ENCODE results near the gene STT3B.
"Not testable (repeated sequence)": the region's sequence is repeated elsewhere in the genome, so short reads cannot be mapped to it uniquely, and the experiment has no call there.

Gene STT3B

DNA sequence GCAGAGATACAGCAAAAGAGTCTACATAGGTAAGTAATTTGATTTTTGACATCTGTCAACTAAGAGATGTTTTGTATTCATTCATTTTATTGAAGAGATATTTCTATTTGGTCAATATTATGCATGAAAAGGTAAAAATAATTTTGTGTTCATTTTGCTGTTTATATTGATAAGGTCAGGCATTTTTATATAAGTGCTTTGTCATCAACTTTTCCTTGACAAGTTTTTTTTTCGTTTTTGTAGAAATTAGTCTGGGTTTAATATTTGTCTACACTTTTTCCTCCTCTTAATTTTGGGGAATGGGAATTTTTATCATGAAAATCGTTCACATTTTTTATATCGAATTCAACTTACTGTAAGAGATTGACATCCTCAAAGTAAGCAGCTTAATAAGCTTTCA, 67.7 kb downstream of the STT3B start:
- no peak for DNase-seq (ENCODE audit: low read depth in 2 of 2)

GRCh38 chr3:31605333-31605732, 72.6 kb downstream of the STT3B start:
- not testable (repeated sequence) for DNase-seq (ENCODE audit: low read depth in 2 of 2)

DNA sequence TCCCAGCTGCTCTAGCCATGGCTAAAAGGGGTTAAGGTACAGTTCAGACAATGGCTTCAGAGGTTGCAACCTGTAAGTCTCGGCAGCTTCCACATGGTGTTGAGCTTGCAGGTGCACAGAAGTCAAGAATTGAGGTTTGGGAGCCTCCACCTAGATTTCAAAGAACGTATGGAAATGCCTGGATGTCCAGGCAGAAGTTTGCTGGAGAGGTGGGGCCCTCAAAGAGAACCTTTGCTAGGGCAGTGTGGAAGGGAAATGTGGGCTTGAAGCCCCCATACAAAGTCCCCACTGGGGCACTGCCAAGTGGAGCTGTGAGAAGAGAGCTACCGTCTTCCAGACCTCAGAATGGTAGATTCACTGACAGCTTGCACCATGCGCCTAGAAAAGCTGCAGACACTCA, 73.7 kb downstream of the STT3B start:
- no peak for DNase-seq (ENCODE audit: low read depth in 2 of 2)

DNA sequence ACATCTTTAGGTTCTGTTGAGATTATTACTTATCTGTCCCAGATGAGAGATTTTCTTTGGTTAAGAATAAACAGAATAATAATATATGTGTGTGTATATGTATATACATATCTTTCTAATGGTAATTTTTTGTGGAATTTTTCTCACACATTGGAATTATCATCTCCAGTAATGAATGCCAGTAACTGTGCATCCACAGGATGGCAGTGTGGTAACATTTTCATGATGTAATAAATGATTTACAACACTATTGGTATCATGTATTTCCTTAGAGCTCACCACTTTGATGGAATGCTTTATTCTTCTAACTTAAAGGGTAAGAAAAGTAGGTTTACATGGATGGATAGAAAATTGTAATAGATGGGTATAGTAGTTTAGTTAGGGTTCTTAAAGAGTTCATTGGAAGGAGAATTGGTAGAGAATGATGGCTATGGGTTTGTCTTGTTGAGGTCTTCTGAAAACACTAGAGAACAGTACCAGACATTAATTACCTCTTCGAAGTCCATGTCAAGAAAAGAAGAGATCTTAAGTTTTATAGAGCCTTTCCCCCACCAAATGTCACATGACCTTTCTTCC, 78.1 kb downstream of the STT3B start:
- DNase-seq (ENCODE audit: low read depth in 2 of 2) = no peak

GRCh38 chr3:31613177-31613576, 80.5 kb downstream of the STT3B start:
- DNase-seq (ENCODE audit: low read depth in 2 of 2) = no peak

GRCh38 chr3:31613654-31614053, 80.9 kb downstream of the STT3B start:
- DNase-seq (ENCODE audit: low read depth in 2 of 2) = no peak

DNA sequence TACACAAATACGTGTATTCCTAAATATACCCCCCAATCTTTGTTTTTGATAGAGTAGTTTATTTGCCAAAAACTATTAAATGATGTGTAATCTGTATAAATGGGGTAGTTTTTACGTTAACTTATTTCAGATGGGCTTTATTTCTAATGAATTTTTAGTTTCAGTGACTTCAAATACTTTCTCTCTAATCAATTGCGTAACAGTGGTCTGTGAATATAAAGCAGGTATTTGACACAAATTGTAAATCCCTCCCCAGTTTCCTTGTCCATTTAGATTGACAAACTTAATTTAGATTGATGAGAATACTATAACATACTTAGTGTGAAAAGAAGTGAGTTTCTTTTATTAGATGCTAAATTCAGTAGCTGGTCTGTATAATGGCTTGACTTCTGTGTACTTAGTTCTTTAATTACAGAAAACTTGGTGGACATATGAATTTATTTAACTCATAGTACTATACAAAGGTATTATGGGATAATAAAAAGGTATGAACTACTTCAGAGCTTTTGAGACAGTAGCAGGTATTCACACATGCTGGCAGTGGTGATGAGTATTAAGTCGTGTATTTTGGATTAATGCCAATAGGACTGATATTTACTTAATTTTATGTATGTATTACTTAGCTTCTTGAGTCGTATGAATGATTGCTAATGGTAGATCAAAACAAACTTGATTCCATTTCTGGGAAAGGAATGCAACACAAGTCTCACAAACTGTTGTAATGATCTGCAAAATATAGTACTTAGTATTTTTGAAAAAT, 81.6 kb downstream of the STT3B start:
- no peak for DNase-seq (ENCODE audit: low read depth in 2 of 2)

DNA sequence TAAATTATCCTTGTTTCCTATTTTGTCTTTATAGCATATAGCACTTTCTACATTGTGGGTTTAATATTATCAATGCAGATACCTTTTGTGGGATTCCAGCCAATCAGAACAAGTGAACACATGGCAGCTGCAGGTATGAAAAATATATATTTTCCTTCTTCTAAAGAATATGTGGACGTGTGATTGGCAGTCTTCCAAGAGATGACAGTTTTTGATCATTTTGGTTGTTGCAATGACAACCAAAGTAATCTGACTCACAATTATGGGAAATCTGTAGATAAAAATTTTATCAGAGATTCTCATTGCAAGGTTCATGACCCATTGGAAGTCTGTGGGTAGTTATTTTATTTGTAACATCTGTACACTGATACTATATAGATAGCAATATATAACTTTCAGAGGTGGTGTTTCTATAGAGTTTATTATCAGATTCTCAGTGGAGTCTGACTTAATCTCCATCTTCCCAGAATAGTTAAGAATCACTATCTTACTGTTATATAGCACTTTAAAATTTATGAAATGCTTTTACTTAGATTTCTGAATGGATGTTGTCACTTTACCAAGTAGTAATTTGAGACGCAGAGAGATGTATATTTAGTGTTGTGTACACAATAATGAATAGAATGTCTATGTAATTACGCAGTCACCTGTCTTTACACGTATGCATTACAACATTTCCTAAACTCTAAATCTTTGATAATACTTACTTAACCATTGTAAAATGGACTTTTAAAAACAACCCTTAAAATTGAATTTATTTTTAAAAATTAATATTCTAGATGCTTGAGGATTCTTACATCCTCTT, 82.5 kb downstream of the STT3B start:
- DNase-seq (ENCODE audit: low read depth in 2 of 2) = no peak

GRCh38 chr3:31616711-31617110, 84.0 kb downstream of the STT3B start:
- no peak for DNase-seq (ENCODE audit: low read depth in 2 of 2)

- no peak for DNase-seq (ENCODE audit: low read depth in 2 of 2)
These were observed 87.9 kb downstream of the STT3B start for GRCh38 chr3:31620656-31621055.

DNA sequence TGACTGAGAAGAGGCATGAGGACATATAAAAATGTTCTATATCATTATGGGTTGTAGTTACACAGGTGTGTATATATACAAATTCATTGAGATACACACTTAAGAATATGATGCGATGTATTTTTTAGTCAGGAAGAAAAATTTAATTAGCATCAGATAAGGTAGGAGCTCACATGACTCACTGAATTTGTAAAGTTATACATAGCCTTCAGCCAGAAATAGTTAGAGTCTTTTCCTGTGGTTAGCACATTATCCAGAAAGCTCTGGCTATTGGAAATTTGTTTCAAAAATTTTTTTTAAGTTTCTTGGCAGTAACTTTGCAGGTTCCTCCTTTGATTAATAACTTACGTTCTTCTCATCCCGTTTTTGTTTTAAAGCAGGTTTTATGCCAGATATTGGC, 88.6 kb downstream of the STT3B start:
- DNase-seq (ENCODE audit: low read depth in 2 of 2) = no peak

GRCh38 chr3:31622636-31623288, 90.0 kb downstream of the STT3B start:
- DNase-seq (ENCODE audit: low read depth in 2 of 2) = no peak

DNA sequence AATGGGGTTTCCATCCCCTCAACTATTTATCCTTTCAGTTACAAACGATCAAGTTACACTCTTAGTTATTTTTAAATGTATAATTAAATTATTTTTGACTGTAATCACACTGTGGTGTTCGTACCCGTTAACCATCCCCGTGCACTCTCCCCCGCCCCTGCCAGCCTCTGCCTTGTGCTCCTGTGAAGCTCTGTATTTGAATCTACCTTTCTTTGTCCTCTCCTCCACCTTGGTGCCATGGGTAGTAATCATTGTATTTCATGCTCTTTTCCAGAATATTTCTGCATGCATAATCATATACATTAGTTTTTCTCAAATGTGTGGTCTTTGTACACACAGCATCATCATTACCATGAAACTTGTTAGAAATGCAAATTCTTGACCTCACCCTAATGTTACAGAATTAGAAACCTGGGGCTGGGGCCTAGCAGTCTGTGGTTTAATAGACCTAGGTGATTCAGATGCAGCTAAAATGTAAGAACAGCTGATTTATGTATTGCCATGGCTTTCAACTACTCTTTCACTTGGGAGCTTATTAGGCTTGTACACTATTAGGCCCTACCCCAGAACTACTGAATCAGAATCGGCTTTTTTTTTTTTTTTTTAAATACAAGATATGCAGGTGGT, 91.5 kb downstream of the STT3B start:
- no peak for DNase-seq (ENCODE audit: low read depth in 2 of 2)

DNA sequence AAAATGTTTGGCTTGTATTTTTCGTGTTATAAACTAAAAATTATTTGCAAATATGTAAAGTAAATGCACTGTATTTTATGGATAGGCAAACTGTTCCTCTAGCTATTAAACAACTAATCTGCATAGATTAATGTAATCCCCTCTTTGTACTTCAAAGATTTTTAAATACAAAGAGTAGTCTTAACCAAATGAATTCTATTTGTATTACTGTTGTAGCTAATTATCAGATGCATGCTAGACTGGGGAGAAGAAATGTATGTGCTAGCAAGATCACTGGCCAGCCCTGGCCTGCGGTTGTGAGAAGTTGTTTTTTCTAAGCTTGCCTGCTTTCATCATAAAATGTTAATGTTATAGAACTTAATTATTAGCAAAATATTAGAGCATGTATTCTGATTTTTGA, 92.6 kb downstream of the STT3B start:
- DNase-seq (ENCODE audit: low read depth in 2 of 2) = no peak

- no peak for DNase-seq (ENCODE audit: low read depth in 2 of 2)
These were observed 96.3 kb downstream of the STT3B start for GRCh38 chr3:31629054-31629453.

GRCh38 chr3:31634476-31634875, 101.8 kb downstream of the STT3B start:
- DNase-seq (ENCODE audit: low read depth in 2 of 2) = no peak

DNA sequence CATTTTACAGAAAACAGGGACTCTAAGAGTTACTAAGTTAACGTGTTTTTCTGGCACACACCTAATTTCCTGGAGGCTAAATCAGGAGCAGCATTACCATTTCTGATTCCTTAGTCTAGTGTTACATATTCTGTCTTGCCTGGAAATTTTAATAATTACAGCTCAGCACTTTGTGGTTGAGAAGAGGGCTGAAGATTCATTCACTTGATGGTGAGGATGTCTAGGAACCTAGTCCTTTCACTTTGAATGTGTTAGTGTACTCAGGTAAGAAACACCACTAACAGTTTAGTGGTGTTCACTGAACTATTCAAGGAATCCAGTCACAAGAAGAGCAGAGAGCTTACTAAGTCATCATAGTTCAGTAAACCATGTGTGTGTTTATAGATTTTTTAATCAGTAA, 102.8 kb downstream of the STT3B start:
- DNase-seq (ENCODE audit: low read depth in 2 of 2) = no peak

DNA sequence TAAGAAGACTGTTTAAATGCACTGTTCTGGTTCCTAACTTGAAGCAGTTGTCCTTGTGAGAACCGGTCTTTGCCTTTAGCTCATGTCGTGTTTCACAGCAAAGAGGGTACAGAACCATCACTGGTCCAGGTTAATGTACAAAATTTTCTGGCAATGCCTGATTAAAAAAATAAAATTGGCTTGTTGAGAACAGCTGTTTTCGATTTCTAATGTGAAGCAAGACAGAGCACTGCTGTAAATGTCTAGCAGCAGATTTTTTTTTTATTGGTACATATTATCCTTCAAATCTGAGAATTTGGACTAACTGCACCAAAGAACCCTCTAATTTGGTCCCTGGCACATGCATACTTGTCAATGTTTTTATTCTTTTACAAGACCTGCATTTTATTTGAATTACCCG, 103.3 kb downstream of the STT3B start:
- DNase-seq (ENCODE audit: low read depth in 2 of 2) = no peak

DNA sequence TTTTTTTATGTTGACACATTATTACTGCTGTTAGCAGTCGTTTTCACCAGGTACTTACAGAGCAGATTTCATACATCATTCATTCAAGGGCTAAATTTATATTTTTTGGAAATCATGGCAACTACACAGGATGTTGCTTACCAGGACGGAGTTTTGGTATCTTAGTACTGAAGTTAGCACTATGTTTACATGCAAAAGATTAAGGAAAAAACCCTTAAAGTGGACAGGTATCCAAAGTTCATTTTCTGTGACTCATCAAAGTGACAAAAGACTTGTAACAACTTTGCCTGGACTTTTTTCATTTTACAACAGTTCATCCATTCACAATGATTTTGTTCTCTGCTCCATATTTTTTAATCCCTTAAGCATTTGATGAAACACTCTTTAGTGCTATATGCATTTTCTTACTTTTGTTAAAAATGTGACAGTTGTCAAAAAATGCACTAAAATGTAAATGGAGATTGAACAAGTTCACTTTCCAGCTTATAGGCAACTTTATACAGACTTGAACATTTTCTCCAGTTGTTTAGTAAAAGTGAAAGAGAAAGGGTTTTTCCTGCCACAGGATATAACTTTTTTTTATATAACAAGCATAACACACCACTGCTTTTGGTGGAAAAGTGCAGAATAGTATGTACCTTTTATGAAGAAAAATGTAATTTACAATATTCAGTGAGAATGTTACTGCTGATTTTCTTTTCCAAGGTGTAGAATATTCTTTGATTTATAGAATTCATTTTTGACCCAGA, 104.1 kb downstream of the STT3B start:
- DNase-seq (ENCODE audit: low read depth in 2 of 2) = no peak

DNA sequence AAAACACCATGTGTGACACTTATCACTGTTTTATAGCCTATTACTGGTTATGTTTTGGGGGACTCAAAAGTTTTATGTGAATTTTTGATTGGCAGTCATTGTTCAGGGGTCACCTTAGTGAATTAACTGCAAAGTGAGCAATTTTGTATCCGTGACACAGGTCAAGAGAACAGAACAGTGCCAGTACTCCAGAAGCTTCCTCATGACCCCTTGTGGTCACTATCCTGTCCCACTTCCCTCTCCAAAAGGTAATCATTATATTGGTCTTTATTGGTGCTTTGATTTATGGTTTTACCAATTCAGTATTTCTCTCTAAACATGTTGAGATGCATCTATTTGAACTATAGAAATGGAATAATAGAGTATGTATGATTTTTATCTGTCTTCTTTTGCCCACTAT, 107.1 kb downstream of the STT3B start:
- DNase-seq (ENCODE audit: low read depth in 2 of 2) = no peak

- no peak for DNase-seq (ENCODE audit: low read depth in 2 of 2)
These were observed 112.5 kb downstream of the STT3B start for GRCh38 chr3:31645256-31645655.

Data from stimulated activated CD8-positive, alpha-beta memory T cell treated with anti-CD3 and anti-CD28 coated beads, Interleukin-2, amount 100 ng/mL, for 48 hours (primary cell).